GM21423 (cell line): Measurements from ENCODE around the gene PRDM9.
"Not testable (repeated sequence)": the region's sequence is repeated elsewhere in the genome, so short reads cannot be mapped to it uniquely, and the experiment has no call there.

Experiments
- ATAC-seq: cut with Tn5 transposase; IDR thresholded peaks from one replicate; pipeline ENCODE4 v1.9.1; 2021; ENCODE audit warnings: mild to moderate bottlenecking, moderate library complexity; ENCODE audit not compliant: unreplicated experiment

Gene PRDM9

GRCh38 chr5:23527216-23527920 lies 20.0 kb downstream of the PRDM9 start:
- ATAC-seq = not testable (repeated sequence)

GRCh38 chr5:23528677-23529076 lies 21.3 kb downstream of the PRDM9 start:
- ATAC-seq = no peak

GRCh38 chr5:23530571-23530970 lies 23.2 kb downstream of the PRDM9 start:
- no peak for ATAC-seq

GRCh38 chr5:23571059-23571458 lies 63.6 kb downstream of the PRDM9 start:
- ATAC-seq = no peak
